Esophagus muscularis mucosa (tissue), 4 donors: ENCODE data around the gene RELT. TPM values are rescaled to one million over a fixed set of nuclear protein-coding genes. Genes with fewer than 3 reads are reported as not detected.

Experiments
- DNase-seq: peaks from one replicate; pipeline ENCODE4 v3.0.0-alpha.2; 2017; ENCODE audit errors: extremely low spot score
- H3K27ac ChIP-seq, 4 donors: fragments of 200-600 bp; sonication (generic); replicated peaks in 1 of 4; 1 replicate in 3 of 4; 2 replicates in 1 of 4; pipeline ENCODE4 v1.5.1; 2016 to 2019; ENCODE audit warnings: mild to moderate bottlenecking in 1 of 4
- H3K27me3 ChIP-seq, 4 donors: fragments of 200-600 bp; sonication (generic); one replicate each; pipeline versions ENCODE4 v1.5.1 to v1.6.0; 2016 to 2019
- H3K36me3 ChIP-seq, 4 donors: fragments of 200-600 bp; sonication (generic); one replicate each; pipeline ENCODE4 v1.5.1; 2016 to 2019
- H3K4me1 ChIP-seq, 4 donors: fragments of 200-600 bp; sonication (generic); one replicate each; pipeline ENCODE4 v1.5.1; 2016 to 2019
- H3K4me3 ChIP-seq, 4 donors: fragments of 200-600 bp; sonication (generic); 1 replicate in 2 of 4; 2 replicates in 2 of 4; pipeline ENCODE4 v1.5.1; 2016 to 2019; ENCODE audit warnings: mild to moderate bottlenecking in 4 of 4, moderate library complexity in 1 of 4
- H3K9me3 ChIP-seq, 4 donors: fragments of 200-600 bp; sonication (generic); 1 replicate in 3 of 4; 2 replicates in 1 of 4; pipeline ENCODE4 v1.5.1; 2016 to 2019
- EP300 ChIP-seq: sonication (generic); formaldehyde crosslinking; IDR thresholded peaks from one replicate; pipeline ENCODE4 v1.6.1; 2017; ENCODE audit warnings: antibody characterized with exemption
- POLR2A ChIP-seq: fragments of 450-650 bp; IDR thresholded peaks from one replicate; pipeline ENCODE4 v1.6.1; 2017; ENCODE audit warnings: antibody characterized with exemption, moderate library complexity, mild to moderate bottlenecking, low read depth
- POLR2AphosphoS5 ChIP-seq, 2 donors: sonication (generic); formaldehyde crosslinking; IDR thresholded peaks; one replicate each; pipeline ENCODE4 v1.6.1; 2017; ENCODE audit warnings: antibody characterized with exemption in 2 of 2
- WGBS: methylation state at CpG from one replicate; pipeline ENCODE4 v1.1.5; 2018; 5-methylcytosine and 5-hydroxymethylcytosine counted together
- intact Hi-C: fragments of 100-400 bp; cut with DNase I; formaldehyde crosslinking; loops from one replicate; pipeline ENCODE4 v1.15.1; 2023
- total RNA-seq, 4 donors: library from RNA; depleted of rRNA; stranded (reverse); fragments of >200 nt; gene quantifications; one replicate each; pipeline versions ENCODE4 v1.1.0 to v1.2.1, GENCODE V29; 2016
- TF ChIP-seq, protein P1 (sequence below), 3 experiments: fragments of 200-600 bp in 2 of 3; fragments of 450-650 bp in 1 of 3; sonication (generic) in 2 of 3; IDR thresholded peaks; one replicate each; pipeline ENCODE4 v1.5.1; 2017 to 2019; ENCODE audit warnings: antibody characterized with exemption in 3 of 3, mild to moderate bottlenecking in 2 of 3, moderate library complexity in 1 of 3

The RELT gene
- total RNA-seq, 4 donors from 2014 or later = 1.2 to 7.8 (median 2.2) TPM

DNA sequence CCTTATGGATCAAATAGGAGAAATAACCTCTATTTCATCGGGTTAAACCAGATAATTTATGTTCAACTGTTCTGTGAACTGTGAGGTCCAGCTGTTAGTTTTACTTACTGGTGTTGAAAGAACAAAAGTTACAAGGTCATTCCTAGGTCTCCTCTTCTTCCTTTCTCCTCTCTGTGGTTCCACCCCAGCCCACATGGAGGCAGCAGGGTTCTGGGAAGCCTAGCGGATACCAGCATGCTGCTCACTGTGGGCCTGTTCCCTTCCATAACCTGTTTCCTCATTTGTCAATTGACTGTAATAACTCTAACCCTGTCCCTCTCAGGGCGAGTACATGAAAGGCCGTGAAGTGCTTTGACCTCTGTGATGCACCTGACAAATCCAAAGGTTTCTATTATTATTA is 27.8 kb downstream of the RELT start:
- H3K27ac ChIP-seq = peak overlapping the region in 1 of 4 donors; percentile 61
- no peak for DNase-seq
- peak in 1 of 2 donors; percentile 51 for TF ChIP-seq POLR2AphosphoS5 (IDR thresholded peaks at IDR 0.05)
- TF ChIP-seq, protein P1, sequence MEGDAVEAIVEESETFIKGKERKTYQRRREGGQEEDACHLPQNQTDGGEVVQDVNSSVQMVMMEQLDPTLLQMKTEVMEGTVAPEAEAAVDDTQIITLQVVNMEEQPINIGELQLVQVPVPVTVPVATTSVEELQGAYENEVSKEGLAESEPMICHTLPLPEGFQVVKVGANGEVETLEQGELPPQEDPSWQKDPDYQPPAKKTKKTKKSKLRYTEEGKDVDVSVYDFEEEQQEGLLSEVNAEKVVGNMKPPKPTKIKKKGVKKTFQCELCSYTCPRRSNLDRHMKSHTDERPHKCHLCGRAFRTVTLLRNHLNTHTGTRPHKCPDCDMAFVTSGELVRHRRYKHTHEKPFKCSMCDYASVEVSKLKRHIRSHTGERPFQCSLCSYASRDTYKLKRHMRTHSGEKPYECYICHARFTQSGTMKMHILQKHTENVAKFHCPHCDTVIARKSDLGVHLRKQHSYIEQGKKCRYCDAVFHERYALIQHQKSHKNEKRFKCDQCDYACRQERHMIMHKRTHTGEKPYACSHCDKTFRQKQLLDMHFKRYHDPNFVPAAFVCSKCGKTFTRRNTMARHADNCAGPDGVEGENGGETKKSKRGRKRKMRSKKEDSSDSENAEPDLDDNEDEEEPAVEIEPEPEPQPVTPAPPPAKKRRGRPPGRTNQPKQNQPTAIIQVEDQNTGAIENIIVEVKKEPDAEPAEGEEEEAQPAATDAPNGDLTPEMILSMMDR (IDR thresholded peaks at IDR 0.05) = peak; percentile 73 to 81 (median 79)
- TF ChIP-seq POLR2A = no peak
- TF ChIP-seq EP300 = no peak
- H3K4me3 ChIP-seq = no peak overlapping the region
- no peaks in the 10 kb centered on the region for H3K9me3 ChIP-seq
- peaks cover 7 to 20% (median 13%) of the 10 kb centered on the region in 4 donors for H3K4me1 ChIP-seq
- no peaks in the 10 kb centered on the region for H3K27me3 ChIP-seq
- 33% methylated on average over 4 of the region's 4 CpGs for WGBS
- intact Hi-C loops = loop anchor here (10.0 kb wide), 1 partner anchor 221 kb away; no protein-coding TSS in a partner anchor
- peaks cover 0 to 43% (median 32%) of the 10 kb centered on the region in 4 donors for H3K36me3 ChIP-seq

DNA sequence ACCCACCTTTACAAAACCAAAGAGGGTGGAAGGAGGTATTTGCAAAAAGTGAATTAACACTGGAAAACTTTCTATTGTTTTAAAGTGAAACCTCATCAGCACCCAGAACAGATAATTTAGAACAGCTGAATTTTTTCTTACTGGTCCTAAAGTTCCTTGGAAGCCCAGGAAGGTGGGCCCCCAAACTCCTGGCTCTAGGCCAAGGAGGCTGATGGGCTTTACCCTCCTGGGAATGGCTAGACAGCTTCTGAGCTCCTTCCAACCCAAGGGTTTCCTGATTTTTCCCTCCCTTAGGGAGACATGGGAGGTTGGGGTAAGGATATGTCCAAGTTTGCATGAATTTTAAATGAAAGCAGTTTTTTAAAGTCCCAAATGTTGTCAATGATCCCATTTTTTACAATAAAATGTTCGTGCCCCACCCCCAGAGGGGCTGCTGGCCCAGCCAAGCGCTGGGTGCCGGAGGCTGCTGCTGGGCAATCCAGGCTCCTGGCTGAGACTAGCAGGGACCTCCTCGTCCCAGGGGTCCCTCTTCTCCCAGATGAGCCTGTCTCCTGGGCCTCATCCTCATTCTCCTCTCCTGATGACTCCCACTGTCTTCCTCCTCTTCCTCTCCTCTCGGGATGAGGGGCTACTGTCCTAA is 28.4 kb downstream of the RELT start:
- H3K27ac ChIP-seq = peak overlapping the region in 1 of 4 donors; percentile 61
- DNase-seq = no peak
- intact Hi-C loops = loop anchor here (10.0 kb wide), 1 partner anchor 220 kb away; no protein-coding TSS in a partner anchor

DNA sequence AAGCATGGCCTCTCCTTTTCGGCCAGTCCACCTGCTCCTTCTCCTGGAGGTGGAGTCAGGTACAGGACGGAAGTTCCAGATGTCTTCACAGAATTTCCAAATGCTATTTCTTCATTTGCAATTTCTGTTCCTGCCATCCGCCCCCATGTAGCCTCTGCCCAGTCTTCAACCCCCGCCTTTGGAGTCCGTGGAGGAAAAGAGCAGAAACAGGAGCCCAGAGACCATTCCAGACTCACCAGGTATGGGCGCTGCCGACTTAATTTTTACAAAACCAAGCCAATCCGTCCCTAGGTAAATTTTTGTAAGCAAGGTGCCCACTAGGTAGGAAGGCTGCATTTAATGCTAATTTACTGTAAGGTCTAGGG is 28.9 kb downstream of the RELT start:
- Histone ChIP-seq H3K9me3 (no peaks in the 10 kb centered on the region), H3K27me3 (no peaks in the 10 kb centered on the region), H3K27ac (no peak overlapping the region), H3K36me3 (peaks cover 0 to 53% (median 39%) of the 10 kb centered on the region in 4 donors), H3K4me1 (peaks cover 7 to 13% (median 10%) of the 10 kb centered on the region in 4 donors), H3K4me3 (no peak overlapping the region)
- intact Hi-C loops = loop anchor here (10.0 kb wide), 1 partner anchor 220 kb away; no protein-coding TSS in a partner anchor
- DNase-seq = no peak
- 90% methylated on average over 8 of the region's 8 CpGs for WGBS
- TF ChIP-seq POLR2AphosphoS5 (IDR thresholded peaks at IDR 0.05) (no peak), EP300 (no peak), POLR2A (no peak)
- TF ChIP-seq, protein P1 (IDR thresholded peaks at IDR 0.05) = no peak

More for the DNA sequence above, 28.4 kb downstream of the RELT start:
- no peaks in the 10 kb centered on the region for H3K27me3 ChIP-seq
- peaks cover 7 to 15% (median 10%) of the 10 kb centered on the region in 4 donors for H3K4me1 ChIP-seq
- H3K36me3 ChIP-seq = peaks cover 0 to 49% (median 38%) of the 10 kb centered on the region in 4 donors
- WGBS = 93% methylated on average over 1 of the region's 5 CpGs
- no peaks in the 10 kb centered on the region for H3K9me3 ChIP-seq
- TF ChIP-seq POLR2A = no peak
- TF ChIP-seq, protein P1 (IDR thresholded peaks at IDR 0.05) = no peak
- no peak for TF ChIP-seq POLR2AphosphoS5 (IDR thresholded peaks at IDR 0.05)
- no peak for TF ChIP-seq EP300
- no peak overlapping the region for H3K4me3 ChIP-seq

DNA sequence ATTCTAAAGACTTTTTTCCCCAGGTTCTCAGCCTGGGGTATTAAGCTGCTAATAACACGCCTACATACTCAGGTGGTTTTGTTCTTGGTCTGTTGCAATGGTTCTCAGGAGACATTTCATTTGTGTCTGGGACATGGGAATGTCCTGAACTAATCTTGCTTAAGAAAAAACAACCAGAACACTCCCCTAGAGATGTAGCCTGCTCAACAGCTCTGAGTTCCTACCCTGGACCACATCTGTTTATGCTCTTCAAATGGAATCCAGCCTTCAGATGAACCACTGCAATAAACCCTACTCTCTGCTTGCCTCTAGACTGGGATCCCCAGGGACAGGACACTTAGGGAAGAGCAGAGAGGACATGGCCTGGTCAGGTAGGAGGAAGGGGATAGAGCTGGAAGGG is 29.9 kb downstream of the RELT start:
- H3K9me3 ChIP-seq = no peaks in the 10 kb centered on the region

More for the DNA sequence above, 29.9 kb downstream of the RELT start:
- Histone ChIP-seq H3K27me3 (no peaks in the 10 kb centered on the region), H3K4me1 (peaks cover 7 to 13% (median 10%) of the 10 kb centered on the region in 4 donors), H3K27ac (no peak overlapping the region), H3K4me3 (no peak overlapping the region), H3K36me3 (peaks cover 0 to 61% (median 40%) of the 10 kb centered on the region in 4 donors)
- DNase-seq = no peak
- intact Hi-C loops = loop anchor here (10.0 kb wide), 1 partner anchor 219 kb away; no protein-coding TSS in a partner anchor
- TF ChIP-seq POLR2A (no peak), EP300 (no peak), POLR2AphosphoS5 (IDR thresholded peaks at IDR 0.05) (no peak)
- TF ChIP-seq, protein P1 (IDR thresholded peaks at IDR 0.05) = no peak
- 88% methylated on average over 1 of the region's 1 CpG for WGBS
